Progenitor cell of endocrine pancreas (in vitro differentiated cells): Measurements from ENCODE around the gene STRA6. TPM values are rescaled to one million over a fixed set of nuclear protein-coding genes. Genes with fewer than 3 reads are reported as not detected.

Experiments
- DNase-seq: peaks from one replicate; pipeline ENCODE4 v3.0.0; 2021; ENCODE audit warnings: low spot score; ENCODE audit not compliant: unreplicated experiment
- H3K27ac Mint-ChIP-seq: 2 replicates; pipeline ENCODE4 v1.8.0; 2021; ENCODE audit warnings: mild to moderate bottlenecking, moderate library complexity, mixed read lengths
- H3K27me3 Mint-ChIP-seq: 2 replicates; pipeline ENCODE4 v1.8.0; 2021; ENCODE audit warnings: mixed read lengths
- H3K36me3 Mint-ChIP-seq: 2 replicates; pipeline ENCODE4 v1.8.0; 2022; ENCODE audit warnings: mixed read lengths; ENCODE audit not compliant: insufficient read depth
- H3K4me1 Mint-ChIP-seq: 2 replicates; pipeline ENCODE4 v1.8.0; 2021; ENCODE audit warnings: low read depth, mixed read lengths
- H3K4me3 Mint-ChIP-seq: 2 replicates; pipeline ENCODE4 v1.8.0; 2021; ENCODE audit warnings: low read depth, mild to moderate bottlenecking, moderate library complexity, mixed read lengths
- H3K9me3 Mint-ChIP-seq: 2 replicates; pipeline ENCODE4 v1.8.0; 2021; ENCODE audit warnings: low read depth, mixed read lengths
- total RNA-seq: library from RNA; stranded (reverse); gene quantifications from 2 replicates; pipeline ENCODE4 v1.2.1, GENCODE V29; 2021
- TF ChIP-seq, protein P1 (sequence below): fragments of 200-600 bp; sonication (generic); IDR thresholded peaks from one replicate; pipeline ENCODE4 v1.5.0; 2021; ENCODE audit warnings: antibody characterized with exemption, mild to moderate bottlenecking; ENCODE audit not compliant: unreplicated experiment

The STRA6 gene
- total RNA-seq, 1 donor from 2014 or later, result 17.9 TPM

DNA sequence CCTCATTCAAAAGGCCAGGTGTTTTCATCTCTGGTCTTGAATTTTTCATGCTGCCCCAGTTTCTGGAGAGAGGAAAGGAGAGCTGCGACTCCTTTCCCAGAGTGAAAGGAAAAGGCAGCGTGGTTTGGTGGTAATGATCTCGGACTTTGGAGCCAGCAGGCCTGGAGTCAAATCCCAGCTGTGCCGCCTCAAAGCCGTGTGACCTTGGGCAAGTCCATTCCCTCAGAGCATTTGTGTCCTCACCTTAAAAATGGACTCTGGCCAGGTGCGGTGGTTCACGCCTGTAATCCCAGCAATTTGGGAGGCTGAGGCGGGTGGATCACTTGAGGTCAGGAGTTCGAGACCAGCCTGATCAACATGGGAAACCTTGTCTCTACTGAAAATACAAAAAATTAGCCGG is 28.9 kb upstream of the STRA6 start:
- Mint-ChIP-seq H3K27me3 (peaks cover 38% of the 10 kb centered on the region), H3K9me3 (no peaks in the 10 kb centered on the region), H3K4me3 (no peak overlapping the region), H3K27ac (no peak overlapping the region), H3K4me1 (peaks cover 1% of the 10 kb centered on the region), H3K36me3 (no peaks in the 10 kb centered on the region)
- DNase-seq, result no peak
- TF ChIP-seq, protein P1, sequence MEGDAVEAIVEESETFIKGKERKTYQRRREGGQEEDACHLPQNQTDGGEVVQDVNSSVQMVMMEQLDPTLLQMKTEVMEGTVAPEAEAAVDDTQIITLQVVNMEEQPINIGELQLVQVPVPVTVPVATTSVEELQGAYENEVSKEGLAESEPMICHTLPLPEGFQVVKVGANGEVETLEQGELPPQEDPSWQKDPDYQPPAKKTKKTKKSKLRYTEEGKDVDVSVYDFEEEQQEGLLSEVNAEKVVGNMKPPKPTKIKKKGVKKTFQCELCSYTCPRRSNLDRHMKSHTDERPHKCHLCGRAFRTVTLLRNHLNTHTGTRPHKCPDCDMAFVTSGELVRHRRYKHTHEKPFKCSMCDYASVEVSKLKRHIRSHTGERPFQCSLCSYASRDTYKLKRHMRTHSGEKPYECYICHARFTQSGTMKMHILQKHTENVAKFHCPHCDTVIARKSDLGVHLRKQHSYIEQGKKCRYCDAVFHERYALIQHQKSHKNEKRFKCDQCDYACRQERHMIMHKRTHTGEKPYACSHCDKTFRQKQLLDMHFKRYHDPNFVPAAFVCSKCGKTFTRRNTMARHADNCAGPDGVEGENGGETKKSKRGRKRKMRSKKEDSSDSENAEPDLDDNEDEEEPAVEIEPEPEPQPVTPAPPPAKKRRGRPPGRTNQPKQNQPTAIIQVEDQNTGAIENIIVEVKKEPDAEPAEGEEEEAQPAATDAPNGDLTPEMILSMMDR, result no peak

DNA sequence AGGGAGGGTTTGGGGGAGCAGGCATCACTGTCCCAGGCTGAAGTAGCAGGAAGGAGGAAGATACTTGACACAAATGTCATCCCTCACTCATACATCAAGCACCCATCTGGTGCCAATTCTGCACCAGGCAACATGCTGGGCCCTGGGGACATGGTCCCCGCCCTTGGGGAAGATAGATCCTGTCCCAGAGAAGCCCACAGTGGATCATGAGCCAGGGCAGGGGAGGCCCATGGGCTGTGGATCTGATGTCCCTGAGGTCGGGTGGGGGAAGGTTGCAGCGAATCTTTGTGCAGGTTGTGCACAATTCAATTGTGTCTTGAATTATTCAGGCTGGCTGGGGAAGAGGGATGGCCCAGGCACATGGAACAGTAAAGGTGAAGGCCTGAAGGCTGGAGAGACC is 27.1 kb upstream of the STRA6 start:
- Mint-ChIP-seq H3K9me3 (no peaks in the 10 kb centered on the region), H3K36me3 (no peaks in the 10 kb centered on the region), H3K4me1 (peaks cover 1% of the 10 kb centered on the region), H3K4me3 (no peak overlapping the region), H3K27me3 (peaks cover 47% of the 10 kb centered on the region), H3K27ac (no peak overlapping the region)
- DNase-seq, result no peak
- TF ChIP-seq, protein P1, result no peak

DNA sequence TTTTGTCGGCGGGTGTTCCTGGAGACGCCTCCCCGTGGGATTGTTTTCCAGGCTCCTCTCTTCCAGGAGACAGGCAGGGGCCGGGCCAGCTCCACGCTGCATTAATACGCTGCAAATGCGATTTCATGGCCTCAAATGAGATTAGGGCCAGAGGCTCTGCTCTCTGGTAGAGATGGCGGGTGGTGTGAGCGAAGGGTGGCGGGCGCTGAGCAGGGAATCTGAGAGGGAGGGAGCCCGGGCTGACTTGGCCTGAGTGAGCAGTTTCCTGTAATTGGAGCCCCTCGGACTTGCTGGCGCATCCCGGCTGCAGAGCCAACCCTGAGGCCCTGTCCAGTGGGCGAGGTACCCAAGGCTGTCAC is 26.1 kb upstream of the STRA6 start:
- no peak for DNase-seq
- Mint-ChIP-seq H3K27ac (no peak overlapping the region), H3K27me3 (peaks cover 47% of the 10 kb centered on the region), H3K9me3 (no peaks in the 10 kb centered on the region), H3K4me3 (no peak overlapping the region), H3K36me3 (no peaks in the 10 kb centered on the region), H3K4me1 (peaks cover 5% of the 10 kb centered on the region)
- TF ChIP-seq, protein P1, result no peak

DNA sequence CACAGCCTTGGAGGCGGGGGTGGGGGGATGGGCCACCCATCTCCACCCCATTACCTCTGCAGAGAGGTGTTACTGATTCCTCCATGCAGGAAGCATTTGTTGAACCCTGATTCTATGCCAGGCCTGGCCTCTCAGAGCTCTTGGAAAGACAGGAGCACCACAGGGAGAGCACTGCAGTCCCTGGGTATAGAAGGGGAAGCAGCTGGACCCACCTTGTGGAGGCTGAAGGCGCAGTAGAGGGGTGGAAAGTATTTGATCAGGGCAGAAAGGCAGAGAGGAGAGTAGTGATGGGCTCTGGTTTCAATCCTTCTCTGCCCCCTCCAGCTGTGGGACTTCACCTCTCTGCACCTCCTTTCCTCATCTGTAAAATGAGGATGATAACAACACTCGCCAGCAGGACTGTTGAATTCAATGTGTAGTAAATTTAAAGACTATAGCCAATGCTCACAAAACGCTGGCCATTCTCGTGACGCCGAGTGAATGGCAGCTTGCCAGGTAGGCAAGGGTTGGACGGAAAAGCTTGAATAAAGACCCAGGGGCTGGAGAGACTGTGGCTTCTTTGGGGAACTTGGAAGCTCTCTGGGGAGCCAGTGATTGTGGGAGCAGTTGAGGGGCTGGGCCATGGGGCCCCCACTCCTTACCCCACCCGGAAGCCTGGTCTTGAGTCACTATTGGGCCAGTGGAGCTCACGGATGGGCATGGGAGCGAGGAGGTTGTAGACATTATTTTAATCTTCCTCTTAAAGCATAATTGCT is 25.6 kb upstream of the STRA6 start:
- Mint-ChIP-seq H3K4me1 (peaks cover 10% of the 10 kb centered on the region), H3K27ac (no peak overlapping the region), H3K36me3 (no peaks in the 10 kb centered on the region), H3K9me3 (no peaks in the 10 kb centered on the region), H3K27me3 (peaks cover 48% of the 10 kb centered on the region), H3K4me3 (no peak overlapping the region)
- TF ChIP-seq, protein P1, result no peak
- no peak for DNase-seq

DNA sequence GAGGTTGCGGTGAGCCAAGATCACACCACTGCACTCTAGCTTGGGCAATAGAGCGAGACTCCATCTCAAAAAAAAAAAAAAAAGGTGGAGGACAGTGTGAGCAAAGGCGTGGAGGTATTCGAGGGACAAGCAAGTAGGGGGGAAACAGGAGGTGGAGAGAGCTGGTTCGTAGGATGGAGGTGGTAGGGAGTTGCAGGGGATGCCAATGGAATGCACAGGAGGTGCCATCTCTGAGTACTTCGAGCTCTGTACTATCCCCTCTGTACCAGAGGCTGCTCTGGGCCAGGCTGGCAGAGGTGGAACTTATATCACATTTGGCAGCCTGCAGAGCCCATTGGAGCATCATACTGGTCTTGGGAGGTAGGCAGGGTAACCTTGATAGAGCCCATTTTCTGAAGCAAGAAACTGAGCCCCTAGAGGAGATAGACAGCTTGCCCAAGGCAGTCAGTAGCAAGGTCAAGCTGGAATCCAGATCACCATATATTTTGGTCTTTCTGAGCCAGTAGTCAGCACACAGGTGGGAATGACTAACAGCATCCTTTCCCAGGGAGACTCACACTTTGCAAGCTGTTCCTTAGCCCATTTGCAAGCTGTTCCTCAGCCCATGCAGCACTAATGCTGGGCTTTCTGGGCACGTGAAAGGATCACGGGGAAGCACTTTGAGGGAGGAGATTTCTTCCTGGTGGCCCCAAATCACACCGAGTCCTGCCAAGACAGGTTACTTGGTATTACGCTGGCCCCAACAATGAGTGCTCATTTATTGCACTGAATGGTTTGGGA is 24.4 kb upstream of the STRA6 start:
- peaks cover 15% of the 10 kb centered on the region for H3K4me1 Mint-ChIP-seq
- TF ChIP-seq, protein P1, result no peak
- H3K9me3 Mint-ChIP-seq, result no peaks in the 10 kb centered on the region
- peaks cover 45% of the 10 kb centered on the region for H3K27me3 Mint-ChIP-seq
- H3K27ac Mint-ChIP-seq, result peak overlapping the region; percentile 29
- no peak overlapping the region for H3K4me3 Mint-ChIP-seq
- no peak for DNase-seq
- no peaks in the 10 kb centered on the region for H3K36me3 Mint-ChIP-seq
